HL-60/S4 (cell line): ENCODE data around the gene DPH7.
"Not testable (repeated sequence)": the region's sequence is repeated elsewhere in the genome, so short reads cannot be mapped to it uniquely, and the experiment has no call there.

ENCODE experiments used
- in situ Hi-C: fragments of 300-500 bp; cut with MboI; formaldehyde crosslinking; loops from 2 replicates; pipeline ENCODE4 v1.14.3; 2022; ENCODE audit warnings: low sequenced_read_pairs

The DPH7 gene

GRCh38 chr9:137550958-137551263 lies 27.8 kb downstream of the DPH7 start:
- in situ Hi-C loops = not testable (repeated sequence)

- in situ Hi-C loops = no loop called here
Measured at GRCh38 chr9:137550231-137550621, 28.5 kb downstream of the DPH7 start, which contains the start of gene PNPLA7. PNPLA7 (minus strand) TSS chr9:137550402; CDS start chr9:137550197, 205 bp downstream.

- in situ Hi-C loops = no loop called here
Measured at GRCh38 chr9:137547687-137548543, 30.8 kb downstream of the DPH7 start.

- in situ Hi-C loops = no loop called here
Measured at GRCh38 chr9:137545123-137545522, 33.6 kb downstream of the DPH7 start.

GRCh38 chr9:137544176-137544760 lies 34.5 kb downstream of the DPH7 start:
- in situ Hi-C loops = no loop called here

GRCh38 chr9:137543237-137543963 lies 35.3 kb downstream of the DPH7 start:
- in situ Hi-C loops = no loop called here

GRCh38 chr9:137542486-137542885 lies 36.2 kb downstream of the DPH7 start:
- in situ Hi-C loops = no loop called here

GRCh38 chr9:137540536-137540935 lies 38.2 kb downstream of the DPH7 start:
- in situ Hi-C loops = no loop called here

GRCh38 chr9:137538058-137538457 lies 40.7 kb downstream of the DPH7 start:
- in situ Hi-C loops = no loop called here

- in situ Hi-C loops = not testable (repeated sequence)
Measured at GRCh38 chr9:137536594-137537131, 42.1 kb downstream of the DPH7 start.

GRCh38 chr9:137535120-137535428 lies 43.7 kb downstream of the DPH7 start:
- in situ Hi-C loops = no loop called here

- in situ Hi-C loops = no loop called here
Measured at GRCh38 chr9:137534256-137535119, 44.2 kb downstream of the DPH7 start.

GRCh38 chr9:137532891-137533468 lies 45.7 kb downstream of the DPH7 start:
- in situ Hi-C loops = not testable (repeated sequence)

GRCh38 chr9:137531099-137531765 lies 47.5 kb downstream of the DPH7 start:
- in situ Hi-C loops = no loop called here

- in situ Hi-C loops = no loop called here
Measured at GRCh38 chr9:137530331-137530730, 48.4 kb downstream of the DPH7 start.

GRCh38 chr9:137524981-137525317 lies 53.8 kb downstream of the DPH7 start:
- in situ Hi-C loops = loop anchor here (10.0 kb wide), 1 partner anchor 230 kb away; no protein-coding TSS in a partner anchor

- in situ Hi-C loops = loop anchor here (10.0 kb wide), 1 partner anchor 230 kb away; no protein-coding TSS in a partner anchor
Measured at GRCh38 chr9:137524161-137524980, 54.4 kb downstream of the DPH7 start.

- in situ Hi-C loops = loop anchor here (10.0 kb wide), 1 partner anchor 228 kb away; no protein-coding TSS in a partner anchor
Measured at GRCh38 chr9:137522746-137523455, 55.8 kb downstream of the DPH7 start.
